RCC 7860 (cell line): ENCODE results near the gene CD28.
A peak's percentile ranks its signal among the peaks of the same experiment; 100 is the strongest.
"Not testable (repeated sequence)": the region's sequence is repeated elsewhere in the genome, so short reads cannot be mapped to it uniquely, and the experiment has no call there.

ENCODE experiments used
- DNase-seq: peaks from one replicate; pipeline ENCODE4 v3.0.0-alpha.2; 2015; ENCODE audit warnings: low spot score
- FAIRE-seq: peaks from 2 replicates; lab custom pipeline; 2012; peaks lifted over from hg19 to GRCh38; lab: Jason Lieb, UNC

The CD28 gene

DNA sequence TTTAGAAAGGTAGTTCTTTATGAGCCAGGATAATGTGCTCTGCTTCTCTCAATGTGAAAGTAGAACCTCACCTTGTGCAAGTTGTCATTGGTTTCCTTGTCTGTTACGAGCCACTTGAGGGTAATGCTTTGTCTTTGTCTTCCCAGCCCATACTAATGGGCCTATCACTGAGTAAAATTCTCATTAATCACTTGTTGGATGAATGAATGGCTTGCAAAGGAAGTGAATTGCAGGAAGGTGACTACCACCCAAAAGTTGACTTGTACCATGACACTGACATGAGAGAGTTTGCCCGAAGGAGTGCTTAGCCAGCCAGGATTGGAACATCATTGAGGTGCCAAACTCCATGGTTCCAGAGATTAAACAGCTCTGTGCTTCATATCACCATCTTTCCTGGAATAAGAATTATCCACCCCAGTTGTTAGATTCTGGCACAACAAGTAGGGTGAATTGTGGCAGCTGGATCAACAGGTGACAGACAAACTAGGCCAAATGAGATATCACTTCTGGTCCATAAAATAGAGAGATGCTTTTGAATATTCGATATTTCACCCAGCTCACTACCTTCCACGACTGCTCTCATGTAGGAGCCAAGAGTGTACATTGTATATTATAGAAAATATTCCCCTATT lies 20.5 kb upstream of the CD28 start:
- no peak for DNase-seq
- no peak for FAIRE-seq

DNA sequence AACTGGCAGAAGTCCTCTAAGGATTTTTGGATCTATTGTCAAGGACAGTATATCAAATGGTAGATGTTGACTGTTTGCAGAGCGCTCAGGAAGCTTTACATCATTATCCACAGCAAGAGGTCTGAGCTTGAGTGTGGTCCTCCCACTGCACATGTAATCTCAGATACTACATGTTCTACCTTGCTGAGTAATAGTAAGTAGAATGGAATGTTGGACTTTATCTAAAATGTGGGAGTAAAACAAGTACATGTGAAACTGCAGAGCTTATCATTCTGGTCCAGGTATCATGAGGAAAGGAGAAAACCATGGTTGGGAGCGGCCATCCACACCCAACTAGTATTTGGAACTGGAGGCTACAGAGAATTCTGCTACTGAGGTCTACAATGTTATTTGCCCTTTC lies 19.3 kb upstream of the CD28 start:
- FAIRE-seq = no peak

DNA sequence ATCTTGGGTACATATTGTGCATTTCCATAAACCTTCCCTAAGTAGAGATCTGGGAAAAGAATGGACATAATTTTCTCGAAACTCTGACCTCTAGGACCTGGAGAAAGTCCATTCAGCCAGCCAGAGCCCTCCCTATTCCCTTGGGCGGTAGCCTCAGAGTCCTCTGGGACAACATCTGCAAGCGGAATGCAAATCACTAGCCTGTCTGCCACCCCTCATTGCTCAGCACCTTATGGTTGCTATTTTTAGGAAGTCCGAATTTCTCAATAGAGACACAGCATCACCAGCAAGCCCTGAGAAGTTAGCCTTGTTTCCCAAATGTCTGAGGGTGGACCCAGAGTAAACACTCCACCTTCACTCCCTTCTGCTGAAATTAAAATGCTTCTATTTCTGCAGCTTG lies 17.6 kb upstream of the CD28 start:
- DNase-seq (no peak), FAIRE-seq (no peak)

More for the DNA sequence above, 19.3 kb upstream of the CD28 start:
- DNase-seq = peak; percentile 16

DNA sequence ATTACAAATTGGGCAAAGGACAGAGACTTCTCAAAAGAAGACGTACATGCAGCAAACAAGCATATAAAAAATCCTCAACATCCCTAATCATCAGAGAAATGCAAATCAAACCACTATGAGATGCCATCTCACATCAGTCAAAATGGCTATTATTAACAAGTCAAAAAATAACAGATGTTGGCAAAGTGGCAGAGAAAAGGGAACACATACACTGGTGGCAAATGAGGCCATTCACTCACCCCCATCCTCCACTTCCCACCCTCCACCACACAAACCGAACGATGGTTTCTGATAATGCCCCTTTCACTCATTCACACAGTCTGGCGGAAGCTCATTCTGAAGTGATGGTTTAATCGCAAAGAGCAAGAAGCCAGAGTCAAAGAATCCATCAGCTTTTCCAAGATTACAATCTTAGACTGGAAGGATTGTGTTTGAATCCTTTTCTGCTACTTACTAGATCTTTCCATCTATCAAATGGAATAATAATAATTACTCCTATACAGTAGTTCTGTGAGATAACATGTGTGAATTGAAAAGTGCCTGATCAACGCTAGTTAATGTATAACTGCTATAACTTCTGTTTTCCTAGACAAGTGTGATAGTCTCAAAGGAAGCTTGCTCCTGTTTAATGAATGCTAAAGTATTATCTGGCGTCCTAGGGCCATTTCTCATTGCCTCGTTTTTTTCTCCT lies 16.9 kb upstream of the CD28 start:
- DNase-seq = no peak
- FAIRE-seq = no peak

DNA sequence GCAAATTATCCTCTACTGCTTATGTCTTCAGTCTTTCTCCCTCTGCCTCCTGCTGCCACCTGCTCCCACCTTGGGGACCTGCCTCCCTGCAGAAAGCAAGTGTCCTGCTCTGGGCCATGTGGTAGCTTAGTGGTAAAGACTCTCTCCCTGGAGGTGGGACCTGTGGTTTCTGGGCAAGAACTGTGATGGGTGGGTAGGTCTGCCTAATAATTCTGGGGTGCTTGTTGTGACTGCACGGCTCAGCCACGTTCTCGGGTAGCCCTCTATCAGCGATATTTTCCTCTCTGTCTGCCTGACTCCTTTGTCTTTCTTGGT lies 16.4 kb upstream of the CD28 start:
- DNase-seq (no peak), FAIRE-seq (no peak)

DNA sequence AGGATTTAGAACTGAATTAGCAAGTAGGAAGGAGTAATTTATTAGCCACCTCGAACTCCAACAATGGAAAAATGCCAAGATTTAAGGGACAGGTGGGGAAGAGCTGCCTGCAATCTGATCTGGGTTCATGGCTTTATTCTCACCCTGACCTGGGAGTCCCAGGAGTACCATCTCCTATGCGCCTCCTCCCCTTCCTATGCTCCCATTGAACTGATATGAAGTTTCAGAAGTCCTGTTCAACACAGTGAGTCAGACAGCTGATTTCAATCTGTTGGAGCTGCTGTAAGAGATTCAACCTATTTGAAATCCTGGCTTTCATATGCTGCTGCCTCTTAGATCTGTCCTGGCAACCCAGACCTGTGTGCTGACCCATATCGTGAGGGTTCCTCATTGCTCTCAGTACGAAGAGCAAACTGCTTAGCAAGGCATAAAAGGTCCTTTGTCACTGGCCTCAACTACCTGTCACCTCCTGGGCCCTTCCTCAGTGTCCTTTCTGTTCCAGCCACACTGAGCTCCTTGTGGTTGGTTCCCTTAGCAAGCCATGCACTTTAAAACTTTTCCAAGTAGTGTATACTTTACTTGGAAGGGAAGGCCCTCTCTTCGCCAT lies 15.9 kb upstream of the CD28 start:
- FAIRE-seq = no peak
- no peak for DNase-seq

DNA sequence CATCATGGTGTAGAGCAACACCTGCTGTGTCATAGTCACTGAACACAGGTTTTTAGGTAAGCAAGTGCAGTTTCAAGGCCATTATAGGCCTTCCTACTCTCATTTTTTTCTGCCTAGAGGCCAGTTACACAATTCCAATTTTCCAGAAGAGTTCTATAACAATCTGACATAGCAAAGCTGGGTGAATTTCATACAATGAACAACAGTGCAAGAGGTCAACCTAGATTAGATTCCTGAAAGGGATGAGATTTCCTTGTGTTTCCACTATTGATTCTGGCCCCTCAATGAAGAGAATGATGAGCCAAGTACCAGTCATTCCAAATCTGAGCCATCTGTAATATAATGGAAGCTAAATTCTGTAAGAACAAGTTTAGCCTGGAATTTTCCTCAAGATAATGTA lies 15.3 kb upstream of the CD28 start:
- no peak for FAIRE-seq
- no peak for DNase-seq

DNA sequence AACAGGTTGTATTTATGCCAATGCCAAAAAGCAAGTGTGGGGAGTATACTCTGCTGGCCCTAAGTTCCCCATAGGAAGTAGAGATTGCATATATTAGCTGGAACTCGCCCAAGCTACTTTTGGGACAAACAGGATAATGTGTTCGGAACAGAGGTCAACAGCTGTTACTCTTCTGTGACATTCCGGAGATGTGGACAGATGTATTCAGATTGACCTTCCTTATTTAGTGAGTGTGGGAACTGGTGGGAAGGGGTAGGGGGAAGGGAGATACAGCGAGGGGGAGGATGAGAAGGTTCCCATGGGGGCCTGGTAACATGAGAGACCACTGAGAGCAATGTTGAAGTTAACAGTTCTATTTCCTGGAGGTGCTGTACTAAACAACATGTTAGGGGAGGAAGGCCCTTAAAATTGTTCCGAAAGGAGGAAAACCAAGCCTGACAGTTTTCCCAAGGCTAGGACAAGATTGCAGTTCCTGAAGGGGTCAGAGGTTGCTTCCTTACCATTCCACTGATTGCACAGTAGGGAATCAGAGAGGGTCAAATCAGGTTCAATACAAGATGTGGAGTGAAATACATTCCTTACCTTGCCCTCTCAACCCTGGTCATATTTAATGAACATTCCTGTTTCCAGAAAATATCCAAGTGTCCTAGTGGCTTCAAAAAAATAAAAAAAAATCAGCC lies 14.3 kb upstream of the CD28 start:
- FAIRE-seq (no peak), DNase-seq (no peak)

DNA sequence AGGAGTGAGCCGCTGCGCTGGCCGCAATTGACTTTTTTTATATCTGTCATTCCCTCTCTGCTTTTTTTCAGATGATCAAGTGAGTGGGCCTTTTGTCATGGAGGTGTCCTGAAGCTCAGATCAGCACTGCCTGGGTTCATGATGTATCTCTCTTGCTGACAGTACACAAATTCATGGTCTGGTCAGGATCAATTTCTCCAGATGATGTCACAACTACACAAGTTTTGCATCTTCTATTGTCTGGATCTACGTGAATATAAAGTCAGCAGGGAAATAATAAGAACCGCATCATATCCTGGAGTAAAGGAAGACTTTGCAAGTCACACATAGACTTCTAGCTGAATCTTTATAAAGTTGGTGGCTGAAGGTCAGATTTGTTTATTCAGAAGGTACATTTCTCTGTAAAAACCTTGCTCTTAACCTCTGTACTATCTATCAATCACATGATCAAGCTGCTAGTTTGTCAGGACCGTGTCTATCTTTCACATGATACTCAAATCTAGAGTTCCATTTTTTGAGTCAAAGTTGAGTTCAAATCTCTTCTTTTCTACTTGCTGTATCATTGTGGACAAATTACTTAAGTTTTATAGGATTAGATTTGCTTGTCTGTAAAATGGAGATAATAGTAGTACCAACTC lies 13.1 kb upstream of the CD28 start:
- FAIRE-seq = no peak
- DNase-seq = no peak

DNA sequence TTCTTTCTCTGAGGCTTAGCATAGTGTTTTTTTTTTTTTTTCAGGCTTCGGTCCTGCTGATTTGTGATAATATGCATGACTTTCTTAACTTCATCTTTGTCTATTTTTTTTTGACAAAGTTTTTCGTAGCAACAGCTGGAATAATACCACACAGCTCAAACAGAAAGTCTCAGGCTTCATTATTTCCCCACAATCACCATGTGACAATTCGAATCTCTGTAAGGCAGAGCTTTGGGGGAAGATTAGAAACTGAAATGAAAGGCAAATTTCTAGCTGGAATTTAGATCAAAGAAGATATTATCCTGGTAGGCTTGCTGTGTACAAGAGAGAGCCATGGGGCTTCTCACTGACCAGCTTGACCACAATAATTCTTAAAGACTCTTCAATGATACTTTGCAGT lies 12.2 kb upstream of the CD28 start:
- DNase-seq (no peak), FAIRE-seq (no peak)

DNA sequence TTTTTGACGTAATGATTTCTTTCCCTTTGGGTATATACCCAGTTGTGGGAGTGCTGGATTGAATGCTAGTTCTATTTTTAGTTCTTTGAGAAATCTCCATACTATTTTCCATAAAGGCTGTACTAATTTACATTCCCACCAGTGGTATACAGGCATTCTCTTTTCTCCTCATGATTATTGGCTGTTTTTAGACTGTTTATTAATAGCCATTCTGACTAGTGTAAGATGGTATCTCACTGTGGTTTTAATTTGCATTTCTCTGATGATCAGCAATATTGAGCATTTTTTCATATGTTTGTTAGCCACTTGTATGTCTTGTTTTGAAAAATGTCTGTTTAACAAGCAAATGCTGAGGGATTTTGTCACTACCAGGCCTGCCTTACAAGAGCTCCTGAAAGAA lies 9.2 kb upstream of the CD28 start:
- no peak for FAIRE-seq

DNA sequence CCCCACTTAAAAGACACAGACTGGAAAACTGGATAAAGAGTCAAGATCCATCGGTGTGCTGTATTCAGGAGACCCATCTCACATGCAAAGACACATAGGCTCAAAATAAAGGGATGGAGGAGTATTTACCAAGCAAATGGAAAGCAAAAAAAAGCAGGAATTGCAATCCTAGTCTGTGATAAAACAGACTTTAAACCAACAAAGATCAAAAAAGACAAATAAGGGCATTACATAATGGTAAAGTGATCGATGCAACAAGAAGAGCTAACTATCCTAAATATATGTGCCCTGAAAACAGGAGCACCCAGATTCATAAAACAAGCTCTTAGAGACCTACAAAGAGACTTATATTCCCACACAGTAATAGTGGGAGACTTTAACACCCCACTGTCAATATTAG lies 8.7 kb upstream of the CD28 start:
- FAIRE-seq, DNase-seq: not testable (repeated sequence)

More for the DNA sequence above, 9.2 kb upstream of the CD28 start:
- no peak for DNase-seq

DNA sequence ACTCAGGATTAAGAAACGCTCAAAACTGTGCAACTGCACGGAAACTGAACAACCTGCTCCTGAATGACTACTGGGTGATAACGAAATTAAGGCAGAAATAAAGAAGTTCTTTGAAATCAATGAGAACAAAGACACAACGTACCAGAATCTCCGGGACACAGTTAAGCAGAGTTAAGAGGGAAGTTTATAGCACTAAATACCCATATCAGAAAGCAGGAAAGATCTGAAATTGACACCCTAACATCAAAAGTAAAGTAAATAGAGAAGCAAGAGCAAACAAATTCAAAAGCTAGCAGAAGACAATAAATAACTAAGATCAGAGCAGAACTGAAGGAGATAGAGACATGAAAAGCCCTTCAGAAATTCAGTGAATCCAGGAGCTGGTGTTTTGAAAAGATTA lies 8.0 kb upstream of the CD28 start:
- FAIRE-seq, DNase-seq: not testable (repeated sequence)

DNA sequence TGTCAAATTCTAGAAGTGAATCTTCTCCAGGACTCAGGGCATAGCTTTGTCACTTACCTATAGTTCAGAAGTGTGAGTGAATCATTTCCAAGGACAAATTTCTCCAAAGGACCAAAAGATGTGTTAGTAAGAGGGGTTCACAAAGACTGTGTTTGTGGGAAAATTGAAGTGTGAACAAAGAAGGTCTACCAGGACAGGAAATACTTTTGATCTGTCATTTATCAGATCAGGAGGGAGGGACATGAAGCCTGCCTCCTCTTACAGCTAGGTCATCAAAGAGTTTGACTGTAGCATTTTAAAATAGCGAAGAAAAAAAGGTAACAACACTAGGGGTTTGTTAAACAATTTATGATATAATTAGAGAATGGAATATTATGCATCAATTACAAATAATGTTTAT lies 2.0 kb upstream of the CD28 start:
- DNase-seq (no peak), FAIRE-seq (no peak)

DNA sequence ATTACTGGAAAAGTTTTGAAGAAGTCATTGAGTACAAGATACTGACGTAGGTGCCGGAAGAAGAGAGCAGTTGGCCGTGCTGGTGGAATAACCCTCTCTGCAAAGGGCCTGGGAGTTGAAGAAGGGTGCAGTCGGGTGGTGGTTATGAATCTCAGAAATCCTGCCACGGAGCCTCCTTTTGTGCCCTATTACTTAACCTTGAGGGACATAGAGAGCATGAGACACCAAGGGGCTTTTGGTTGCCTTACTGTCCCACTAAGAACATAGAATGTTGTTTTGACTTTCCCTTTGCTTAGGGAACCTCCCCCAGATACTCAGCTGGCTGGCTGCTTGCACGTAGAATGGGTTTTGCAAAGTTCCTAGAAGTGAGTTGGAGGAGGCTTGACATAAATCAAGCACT lies 1.3 kb upstream of the CD28 start:
- DNase-seq (no peak), FAIRE-seq (no peak)

DNA sequence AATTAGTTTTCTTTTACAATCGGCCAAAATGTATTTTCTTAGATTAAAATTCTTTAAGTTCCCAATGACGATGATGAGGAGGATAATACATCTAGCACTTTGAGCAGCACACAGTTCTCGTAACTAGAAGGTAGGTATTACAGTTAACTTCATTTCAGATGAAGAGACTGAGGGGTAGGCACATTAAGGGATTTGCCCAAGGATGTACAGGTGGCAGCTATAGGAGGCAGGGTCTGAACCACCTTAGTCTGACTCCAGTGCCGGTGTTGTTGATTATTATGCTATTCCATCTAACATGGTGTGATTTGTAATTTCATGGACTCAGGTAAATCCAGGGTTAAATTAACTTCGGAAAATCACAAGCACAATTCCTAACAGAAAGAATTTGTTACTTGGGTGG lies 1.1 kb downstream of the CD28 start:
- DNase-seq (no peak), FAIRE-seq (no peak)

DNA sequence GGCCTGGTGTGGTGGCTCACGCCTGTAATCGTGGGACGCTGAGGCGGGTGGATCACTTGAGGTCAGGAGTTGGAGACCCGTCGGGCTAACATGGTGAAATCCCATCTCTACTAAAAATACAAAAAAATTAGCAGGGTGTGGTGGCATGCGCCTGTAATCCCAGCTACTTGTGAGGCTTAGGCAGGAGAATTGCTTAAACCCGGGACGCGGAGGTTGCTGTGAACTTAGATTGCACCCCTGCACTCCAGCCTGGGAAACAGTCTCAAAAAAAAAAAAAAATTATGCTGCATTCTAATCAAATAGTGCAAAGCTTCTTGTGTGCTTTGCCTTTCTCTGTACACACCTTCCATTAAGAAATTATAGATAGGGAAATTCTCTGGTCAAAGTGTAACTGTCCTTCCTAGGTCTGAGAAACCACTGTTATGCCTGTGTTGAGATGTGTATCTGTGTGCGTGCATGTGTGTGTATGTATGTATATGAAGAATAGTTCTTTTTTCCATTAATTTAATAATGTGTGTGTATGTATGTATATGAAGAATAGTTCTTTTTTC lies 2.5 kb downstream of the CD28 start:
- DNase-seq (no peak), FAIRE-seq (no peak)

DNA sequence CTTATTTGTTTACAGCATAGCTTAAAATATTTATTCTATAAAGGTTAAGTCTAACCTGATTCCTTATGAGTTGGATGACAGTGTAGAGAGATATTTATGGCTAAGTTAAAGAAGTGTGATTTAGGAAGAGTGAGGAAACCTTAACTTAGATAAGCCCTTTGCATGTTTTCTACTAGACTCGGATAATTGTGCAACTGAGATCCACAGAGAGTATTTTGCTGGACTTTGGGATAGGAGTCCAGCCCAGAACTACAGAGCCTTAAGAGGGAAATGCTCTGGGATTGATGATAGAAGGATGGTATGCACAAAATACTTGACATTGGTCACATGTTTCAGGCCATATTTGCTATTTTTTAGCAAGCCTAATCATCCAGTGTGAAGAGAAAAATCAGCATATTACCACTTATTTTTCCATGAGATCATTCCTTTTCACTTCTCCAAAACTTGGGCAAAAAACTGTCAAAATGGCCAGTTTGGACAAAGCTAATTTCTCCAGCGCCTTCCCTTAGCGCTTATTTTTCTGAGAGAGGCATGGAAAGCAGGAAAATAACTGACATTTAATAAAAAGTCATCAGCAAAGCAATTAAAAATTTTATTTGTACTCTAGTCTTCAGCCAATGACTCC lies 3.1 kb downstream of the CD28 start:
- DNase-seq (no peak), FAIRE-seq (no peak)

DNA sequence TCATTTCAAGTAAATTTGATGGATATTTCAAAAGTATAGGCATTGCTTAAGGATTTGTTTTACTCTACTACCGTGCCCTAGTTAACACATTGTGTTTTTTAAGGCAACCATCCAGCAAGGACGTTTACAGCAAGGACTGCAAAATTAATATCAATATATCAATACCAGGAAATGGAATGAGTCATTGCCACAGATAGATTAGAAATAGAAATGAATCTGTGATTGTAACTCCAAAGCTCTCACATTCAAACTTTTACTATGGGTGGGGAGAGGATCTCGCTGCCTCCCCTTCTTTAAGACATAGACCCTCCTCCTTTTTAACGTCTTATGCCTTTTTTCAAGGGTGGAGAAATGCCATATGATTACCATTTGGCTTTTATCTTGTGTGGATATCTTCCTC lies 3.8 kb downstream of the CD28 start:
- FAIRE-seq (no peak), DNase-seq (no peak)

DNA sequence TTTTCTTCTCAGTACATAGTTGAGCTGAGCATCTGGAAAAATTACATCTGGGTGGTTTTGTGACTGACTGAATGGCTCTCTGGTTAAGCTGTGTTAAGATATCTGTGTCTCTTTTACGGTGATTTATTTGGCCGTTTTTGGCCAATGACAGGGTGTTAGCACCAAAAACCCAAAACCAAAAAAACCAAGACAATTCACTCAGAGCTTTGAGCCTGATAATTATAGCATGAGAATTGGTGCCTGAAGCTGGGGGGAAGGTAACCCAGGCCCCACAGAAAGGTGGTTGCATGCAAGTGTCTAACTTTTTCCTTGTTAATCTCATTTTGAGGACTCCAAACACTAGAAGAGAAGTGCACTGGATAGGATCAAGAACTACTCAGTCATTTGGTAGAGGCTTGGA lies 4.5 kb downstream of the CD28 start:
- FAIRE-seq = no peak
- DNase-seq = no peak

DNA sequence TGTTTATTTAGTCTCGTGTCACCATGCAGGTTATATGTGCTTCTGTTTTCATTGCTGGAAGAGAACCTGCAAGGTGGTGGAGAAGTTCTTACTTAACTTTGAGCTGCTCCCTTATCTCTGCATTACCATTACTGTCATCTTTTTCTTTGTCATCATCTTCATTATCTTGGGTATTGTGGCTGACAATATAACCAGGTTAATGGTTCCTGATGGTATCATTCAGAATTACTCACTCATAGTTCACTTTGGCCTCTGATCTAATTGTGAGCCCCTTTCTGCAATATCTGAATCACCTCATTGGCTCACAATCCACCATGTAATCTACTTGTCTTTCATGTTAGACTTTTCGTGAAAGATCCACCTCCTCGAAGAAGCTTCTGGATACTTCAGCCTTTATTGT lies 5.0 kb downstream of the CD28 start:
- FAIRE-seq (no peak), DNase-seq (no peak)
